IPS-18c (cell line): ENCODE measurements around the gene PQBP1.
A peak's percentile ranks its signal among the peaks of the same experiment; 100 is the strongest.
"Not testable (repeated sequence)": the region's sequence is repeated elsewhere in the genome, so short reads cannot be mapped to it uniquely, and the experiment has no call there.

Experiments used
- H3K4me3 ChIP-seq: 2 replicates; pipeline ENCODE4 v1.7.0; 2013; ENCODE audit warnings: low read depth, mild to moderate bottlenecking, low read length, moderate library complexity; ENCODE audit not compliant: insufficient read depth
- H3K9me3 ChIP-seq: one replicate; pipeline ENCODE4 v1.6.1; 2013; ENCODE audit warnings: mild to moderate bottlenecking, low read length, moderate library complexity; ENCODE audit not compliant: control insufficient read depth, insufficient read depth

The PQBP1 gene, protein sequence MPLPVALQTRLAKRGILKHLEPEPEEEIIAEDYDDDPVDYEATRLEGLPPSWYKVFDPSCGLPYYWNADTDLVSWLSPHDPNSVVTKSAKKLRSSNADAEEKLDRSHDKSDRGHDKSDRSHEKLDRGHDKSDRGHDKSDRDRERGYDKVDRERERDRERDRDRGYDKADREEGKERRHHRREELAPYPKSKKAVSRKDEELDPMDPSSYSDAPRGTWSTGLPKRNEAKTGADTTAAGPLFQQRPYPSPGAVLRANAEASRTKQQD

DNA sequence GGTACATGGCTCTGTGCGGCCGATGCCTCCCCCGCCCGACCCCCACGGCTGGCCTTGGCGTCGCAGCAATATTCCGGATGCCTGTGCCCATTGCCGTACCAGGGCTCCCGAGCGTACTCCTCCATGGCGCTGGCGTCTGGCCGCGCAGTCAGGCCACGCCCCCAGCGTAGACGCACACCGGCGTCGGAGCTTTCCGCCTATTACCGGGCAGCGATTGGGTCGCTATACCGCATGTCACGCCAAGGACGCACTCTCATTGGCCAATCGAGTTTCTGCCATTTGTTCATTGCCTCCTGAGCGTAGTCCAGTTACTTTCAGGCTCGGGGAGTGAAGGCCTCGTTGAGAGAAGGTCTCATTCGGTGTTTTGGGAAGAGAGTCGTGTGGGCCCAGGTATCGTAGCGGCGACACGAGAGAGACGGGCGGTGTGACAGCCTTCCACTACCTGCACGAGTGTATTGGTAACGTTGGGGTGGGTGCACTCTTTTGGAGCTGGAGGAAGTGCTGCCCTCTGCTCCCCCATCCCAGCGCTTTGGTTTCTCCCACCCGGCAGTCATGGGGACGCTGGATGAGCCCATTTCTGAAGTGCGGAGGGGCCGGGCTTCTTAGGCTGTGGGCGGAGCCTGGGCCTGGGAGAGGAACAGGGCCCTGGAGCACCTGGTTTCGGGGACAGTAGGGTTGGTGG is at the start of gene PQBP1, which contains the start of gene TIMM17B:
TSS of gene PQBP1 (plus strand) at position 306 of the 682 bp plus-strand sequence. CDS start 580 bp downstream, outside the sequence.
TSS of gene TIMM17B (minus strand) at position 144 of the 682 bp plus-strand sequence. CDS start at position 125, 19 bp downstream.
- peak within 1 kb of the TSS; percentile 61 for H3K4me3 ChIP-seq
- peaks cover 18% of the 10 kb centered on the region for H3K9me3 ChIP-seq

DNA sequence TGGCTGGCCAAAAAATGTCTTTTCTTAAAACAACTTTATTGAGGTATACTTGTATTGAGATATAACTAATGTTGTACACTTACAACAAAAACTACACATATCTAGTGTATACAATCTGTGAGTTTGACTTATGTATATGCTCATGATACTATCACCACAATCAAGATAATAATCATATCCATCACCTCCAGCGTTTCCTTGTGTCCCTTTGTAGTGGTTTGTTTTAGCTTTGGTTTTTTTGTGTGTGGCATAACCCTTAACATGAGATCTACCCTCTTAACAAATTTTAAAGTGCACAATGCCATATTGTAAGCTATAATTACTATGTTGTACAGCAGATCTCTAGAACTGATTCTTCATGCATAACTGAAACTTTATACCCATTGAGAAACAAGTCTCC is 48.9 kb upstream of the PQBP1 start:
- Histone ChIP-seq H3K4me3 (no peak overlapping the region), H3K9me3 (peaks cover 6% of the 10 kb centered on the region)

DNA sequence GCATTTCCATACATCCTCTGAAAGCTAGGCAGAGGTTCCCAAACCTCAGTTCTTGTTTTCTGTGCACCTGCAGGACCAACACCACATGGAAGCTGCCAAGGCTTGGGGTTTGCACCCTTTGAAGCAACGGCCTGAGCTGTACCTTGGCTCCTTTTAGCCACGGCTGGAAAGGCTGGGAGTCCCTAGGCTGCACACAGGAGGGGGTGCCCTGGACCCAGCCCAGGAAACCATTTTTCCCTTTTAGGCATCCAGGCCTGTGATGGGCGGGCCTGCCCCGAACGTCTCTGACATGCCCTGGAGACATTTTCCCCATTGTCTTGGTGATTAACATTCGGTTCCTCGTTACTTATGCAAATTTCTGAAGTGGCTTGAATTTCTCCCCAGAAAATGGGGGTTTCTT is 44.9 kb upstream of the PQBP1 start:
- Histone ChIP-seq H3K9me3 (peaks cover 3% of the 10 kb centered on the region), H3K4me3 (no peak overlapping the region)

DNA sequence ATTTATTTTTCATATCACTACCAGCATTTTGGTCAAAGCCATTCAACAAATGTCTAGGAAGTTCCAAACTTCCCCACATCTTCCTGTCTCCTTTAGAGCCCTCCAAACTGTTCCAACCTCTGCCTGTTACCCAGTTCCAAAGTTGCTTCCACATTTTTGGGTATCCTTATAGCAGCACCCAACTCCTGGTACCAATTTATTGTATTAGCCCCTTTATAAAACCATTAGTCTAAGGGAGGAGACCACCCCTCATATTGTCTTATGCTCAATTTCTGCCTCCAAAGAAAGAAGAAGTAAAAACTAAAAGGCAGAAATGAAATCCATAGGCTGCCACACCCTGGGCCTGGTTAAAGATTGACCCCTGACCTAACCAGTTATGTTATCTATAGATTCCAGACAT is 44.2 kb upstream of the PQBP1 start:
- not testable (repeated sequence) for H3K4me3 ChIP-seq

DNA sequence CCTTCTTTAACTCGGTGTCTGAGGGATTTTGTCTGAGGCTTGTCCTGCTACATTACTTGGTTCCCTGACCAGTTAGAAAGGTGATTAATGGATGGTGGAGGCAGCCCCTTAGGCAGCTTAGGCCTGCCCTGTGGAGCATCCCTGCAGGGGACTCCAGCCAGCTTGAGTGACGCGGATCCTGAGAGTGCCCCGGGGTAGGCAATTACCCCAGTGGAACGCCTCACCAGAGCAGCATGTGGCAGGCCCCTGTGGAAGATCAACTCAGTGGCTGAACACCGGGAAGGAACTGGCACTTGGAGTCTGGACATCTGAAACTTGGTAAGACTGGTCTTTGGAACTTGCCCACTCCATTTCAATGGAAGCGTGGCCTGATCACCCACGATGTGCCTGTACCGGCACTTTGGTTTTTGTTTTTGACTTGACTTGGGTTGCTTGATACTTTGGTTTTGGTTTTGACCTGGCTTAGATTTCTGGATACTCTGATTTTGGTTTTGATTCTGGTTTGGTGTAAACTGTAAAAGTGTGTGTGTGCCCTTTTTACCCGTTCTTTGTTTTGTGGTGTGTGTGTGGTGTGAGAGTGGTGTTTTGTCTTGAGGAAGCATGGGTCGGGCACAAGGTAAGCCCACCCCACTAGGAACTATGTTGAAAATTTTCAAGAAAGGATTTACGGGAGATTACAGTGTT is 43.5 kb upstream of the PQBP1 start:
- H3K9me3 ChIP-seq, H3K4me3 ChIP-seq: not testable (repeated sequence)

More for the DNA sequence above, 44.2 kb upstream of the PQBP1 start:
- H3K9me3 ChIP-seq = not testable (repeated sequence)

DNA sequence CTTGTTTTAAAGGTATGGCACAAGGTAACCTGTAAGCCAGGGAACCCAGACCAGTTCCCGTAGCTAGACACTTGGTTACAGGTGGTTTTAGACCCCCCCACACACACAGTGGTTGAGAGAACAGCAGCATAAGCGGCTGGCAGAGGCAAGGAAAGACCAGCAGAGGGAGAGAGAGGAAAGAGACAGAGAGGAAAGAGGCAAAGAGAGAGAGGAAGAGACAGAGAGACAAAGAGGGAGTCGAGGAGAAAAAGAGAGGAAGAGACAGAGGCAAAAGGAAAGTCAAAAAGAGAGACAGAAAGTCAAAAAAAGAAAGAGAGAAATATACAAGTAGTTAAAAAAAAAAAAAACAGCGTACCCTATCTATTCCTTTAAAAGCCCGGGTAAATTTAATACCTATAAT is 42.8 kb upstream of the PQBP1 start:
- Histone ChIP-seq H3K4me3 (no peak overlapping the region), H3K9me3 (peaks cover 4% of the 10 kb centered on the region)

DNA sequence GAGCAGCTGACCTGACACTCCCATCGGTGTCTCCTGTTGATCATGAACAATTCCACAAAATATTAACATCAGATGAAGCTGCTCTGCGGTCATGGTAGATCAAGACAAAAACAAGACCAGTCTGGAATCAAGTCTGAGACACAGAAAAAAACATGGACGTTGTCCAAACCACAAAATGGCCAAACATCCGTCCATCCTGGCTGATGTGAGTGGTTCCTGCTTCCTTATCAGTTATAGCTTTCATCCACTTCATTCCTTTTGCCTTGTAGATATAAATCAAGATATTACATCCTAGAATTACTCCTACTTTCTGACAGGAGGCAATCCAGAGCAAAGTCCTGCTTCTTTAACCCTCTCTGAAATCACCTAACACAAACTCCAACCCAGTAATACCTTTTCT is 33.5 kb upstream of the PQBP1 start:
- H3K4me3 ChIP-seq = no peak overlapping the region
- peaks cover 5% of the 10 kb centered on the region for H3K9me3 ChIP-seq

DNA sequence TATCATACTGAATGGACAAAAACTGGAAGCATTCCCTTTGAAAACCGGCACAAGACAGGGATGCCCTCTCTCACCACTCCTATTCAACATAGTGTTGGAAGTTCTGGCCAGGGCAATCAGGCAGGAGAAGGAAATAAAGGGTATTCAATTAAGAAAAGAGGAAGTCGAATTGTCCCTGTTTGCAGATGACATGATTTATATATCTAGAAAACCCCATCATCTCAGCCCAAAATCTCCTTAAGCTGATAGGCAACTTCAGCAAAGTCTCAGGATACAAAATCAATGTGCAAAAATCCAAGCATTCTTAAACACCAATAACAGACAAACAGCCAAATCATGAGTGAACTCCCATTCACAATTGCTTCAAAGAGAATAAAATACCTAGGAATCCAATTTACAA is 25.7 kb upstream of the PQBP1 start:
- H3K9me3 ChIP-seq, H3K4me3 ChIP-seq: not testable (repeated sequence)

DNA sequence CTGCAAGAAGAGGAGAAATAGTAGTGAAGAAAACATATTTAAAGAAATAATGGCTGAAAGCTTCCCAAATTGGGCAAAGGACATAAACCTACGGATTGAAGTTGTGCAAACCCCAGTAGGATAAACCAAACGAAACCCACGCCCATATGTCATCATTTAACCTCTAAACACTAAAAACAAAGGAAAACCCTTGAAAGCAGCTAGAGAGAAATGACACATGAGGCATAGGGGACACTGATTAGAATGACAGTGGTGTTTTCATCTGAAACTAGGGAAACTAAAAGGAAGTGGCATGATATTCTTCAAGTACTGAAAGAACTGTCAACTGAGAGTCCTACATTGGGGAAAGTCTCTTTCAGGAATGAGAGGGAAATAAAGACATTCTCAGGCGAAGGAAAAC is 20.8 kb upstream of the PQBP1 start:
- H3K9me3 ChIP-seq, H3K4me3 ChIP-seq: not testable (repeated sequence)

DNA sequence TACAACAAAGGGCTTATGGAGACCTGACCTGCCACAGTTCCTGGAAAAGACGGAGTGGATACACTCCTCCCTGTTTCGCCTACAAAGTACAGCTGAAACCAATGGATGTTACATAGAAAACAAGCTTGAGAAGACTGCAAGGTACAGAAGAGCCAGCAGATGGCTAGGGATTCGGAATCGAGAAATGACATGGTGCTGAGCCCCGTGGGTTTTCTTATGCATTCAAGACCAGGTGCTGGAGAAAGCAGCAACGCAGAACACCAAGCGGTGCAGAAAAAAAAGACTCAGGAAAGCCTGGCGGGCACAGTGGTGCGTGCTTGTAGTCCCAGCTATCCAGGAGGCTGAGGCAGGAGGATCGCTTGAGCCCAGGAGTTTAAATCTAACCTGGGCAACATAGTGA is 14.0 kb upstream of the PQBP1 start:
- Histone ChIP-seq H3K4me3 (no peak overlapping the region), H3K9me3 (peaks cover 7% of the 10 kb centered on the region)

DNA sequence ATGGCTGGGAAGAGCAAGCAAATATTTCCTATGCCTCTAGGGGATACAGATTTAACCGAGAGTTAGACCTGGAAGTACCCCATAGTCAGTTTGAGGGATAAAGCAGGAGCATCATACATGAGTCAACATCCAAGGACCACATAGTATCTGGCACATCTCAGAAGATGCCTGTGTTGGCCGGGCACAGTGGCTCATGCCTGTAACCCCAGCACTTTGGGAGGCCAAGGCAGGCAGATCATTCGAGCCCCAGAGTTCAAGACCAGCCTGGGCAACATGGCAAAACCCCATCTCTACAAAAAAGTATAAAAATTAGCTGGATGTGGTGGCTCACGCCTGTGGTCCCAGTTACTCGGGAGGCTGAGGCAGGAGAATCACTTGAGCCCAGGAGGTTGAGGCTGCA is 11.1 kb upstream of the PQBP1 start:
- H3K9me3 ChIP-seq, H3K4me3 ChIP-seq: not testable (repeated sequence)

DNA sequence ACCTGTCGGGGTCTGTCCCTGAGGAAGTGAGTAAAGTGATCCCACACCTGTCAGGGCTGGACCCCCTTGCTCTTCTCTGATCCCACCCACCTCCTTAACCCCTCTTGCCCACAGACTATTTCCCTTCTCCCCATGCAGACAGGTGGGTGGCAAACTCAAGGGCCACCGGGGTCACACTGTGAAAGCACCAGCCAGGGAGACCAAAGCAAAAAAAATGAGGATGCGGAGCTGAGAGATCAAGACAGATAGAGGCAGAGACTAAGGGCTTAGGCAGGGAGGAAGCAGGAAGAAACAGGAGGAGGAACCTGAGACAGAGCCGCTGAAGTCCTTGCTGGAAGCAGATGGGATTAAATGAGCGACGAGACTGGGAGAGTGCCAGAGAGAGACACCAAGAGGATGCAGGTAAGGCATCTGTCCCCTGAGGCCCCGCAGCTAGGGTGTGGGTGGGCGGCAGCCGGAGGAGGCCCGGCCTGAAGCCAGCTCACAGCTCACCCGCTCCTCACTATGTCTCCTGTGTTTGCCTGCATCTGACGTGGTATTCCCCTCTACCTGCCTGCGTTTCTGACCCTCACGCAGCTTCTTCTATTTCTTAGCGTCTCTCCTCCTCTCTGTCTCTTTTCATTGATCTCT is 7.3 kb upstream of the PQBP1 start:
- Histone ChIP-seq H3K4me3 (peak overlapping the region; percentile 52; the same call in 1 of the 2 replicates), H3K9me3 (peaks cover 5% of the 10 kb centered on the region)

DNA sequence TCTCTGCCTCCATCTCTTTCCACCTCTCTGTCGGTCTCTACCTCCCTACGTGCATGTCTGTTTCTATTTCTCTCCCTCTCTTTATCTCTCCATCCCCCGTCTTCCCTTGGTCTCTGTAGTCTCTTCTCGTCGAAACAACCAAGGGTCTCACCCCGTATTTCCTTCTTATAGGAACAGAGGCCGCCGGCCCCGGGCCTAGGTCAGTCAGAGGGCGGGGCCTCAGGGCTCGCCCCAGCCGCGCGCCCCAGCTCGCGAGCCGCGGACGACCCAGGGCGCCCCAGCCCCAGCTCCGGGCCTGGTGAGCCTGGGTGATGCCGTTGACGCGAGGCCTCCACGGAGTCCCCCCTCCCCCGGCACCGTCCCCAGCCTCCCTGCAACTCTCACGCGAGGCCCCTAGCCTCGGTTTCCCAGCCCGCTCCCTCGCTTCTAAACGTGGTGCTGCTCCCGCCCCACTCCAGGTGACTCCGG is 6.8 kb upstream of the PQBP1 start:
- Histone ChIP-seq H3K9me3 (peaks cover 5% of the 10 kb centered on the region), H3K4me3 (peak overlapping the region; percentile 52; the same call in 1 of the 2 replicates)

DNA sequence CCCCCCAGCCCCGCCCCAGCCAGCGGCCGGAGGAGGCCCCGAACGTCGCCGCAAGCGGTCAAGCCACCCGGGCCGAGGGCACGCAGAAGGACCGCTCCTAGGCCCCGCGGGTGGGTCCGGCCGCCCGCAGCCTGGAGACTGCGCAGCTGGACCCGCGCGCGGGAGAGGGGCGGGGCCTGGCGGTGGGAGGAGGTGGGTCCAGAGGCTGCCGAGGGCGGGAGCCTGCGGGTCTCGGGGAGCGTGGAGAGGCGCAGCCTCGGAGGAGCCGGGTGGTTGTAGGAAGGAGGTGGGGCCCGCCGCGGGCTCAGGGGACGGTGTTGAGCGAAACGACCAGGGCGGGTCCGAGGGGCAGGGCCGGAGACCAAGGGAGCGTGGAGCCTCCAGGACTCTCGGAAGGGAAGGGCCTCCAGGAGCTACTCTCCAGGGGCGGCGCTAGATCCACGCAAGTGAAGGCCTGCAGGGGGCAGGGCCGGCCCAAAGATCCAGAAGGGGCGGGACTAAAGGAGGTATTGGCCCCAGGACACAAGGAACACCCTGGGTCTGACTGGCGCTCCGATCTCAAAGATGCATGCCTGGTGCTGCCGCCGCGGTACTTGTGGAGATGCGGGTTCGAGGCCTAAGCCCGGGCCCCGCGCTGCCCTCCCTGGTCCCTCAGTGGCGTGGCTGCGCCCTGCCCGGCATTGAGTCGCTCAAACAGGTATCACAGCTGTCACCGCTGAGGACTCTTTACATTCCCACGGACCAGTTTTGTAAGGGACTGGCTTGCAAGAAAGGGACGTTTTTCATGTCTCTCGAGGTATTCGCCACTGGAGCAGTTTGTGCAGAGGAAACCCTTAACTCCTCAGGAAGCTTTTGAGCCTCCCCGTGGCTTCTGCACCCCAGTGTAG is 6.1 kb upstream of the PQBP1 start:
- Histone ChIP-seq H3K9me3 (peaks cover 2% of the 10 kb centered on the region), H3K4me3 (peak overlapping the region; percentile 52)

DNA sequence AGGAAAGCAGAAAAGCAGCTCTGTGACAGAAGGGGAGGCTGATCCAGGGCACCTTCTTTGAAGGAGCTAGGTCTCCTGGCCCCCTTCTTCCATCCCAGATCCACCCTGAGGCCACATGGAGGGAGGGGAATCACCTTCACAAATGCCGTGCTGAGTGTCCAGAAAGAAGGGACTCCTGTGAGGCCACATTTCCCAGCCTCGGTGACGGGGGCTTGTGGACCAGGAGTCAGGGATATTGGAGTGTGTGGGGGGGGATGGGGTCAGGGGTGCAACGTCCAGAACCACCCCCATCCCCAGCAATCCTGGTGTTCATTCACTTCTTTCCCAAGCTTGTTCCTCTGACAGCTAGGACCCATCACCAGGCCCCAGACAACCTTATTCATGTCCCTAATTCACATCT is 4.8 kb upstream of the PQBP1 start:
- Histone ChIP-seq H3K9me3 (peaks cover 7% of the 10 kb centered on the region), H3K4me3 (no peak overlapping the region)

DNA sequence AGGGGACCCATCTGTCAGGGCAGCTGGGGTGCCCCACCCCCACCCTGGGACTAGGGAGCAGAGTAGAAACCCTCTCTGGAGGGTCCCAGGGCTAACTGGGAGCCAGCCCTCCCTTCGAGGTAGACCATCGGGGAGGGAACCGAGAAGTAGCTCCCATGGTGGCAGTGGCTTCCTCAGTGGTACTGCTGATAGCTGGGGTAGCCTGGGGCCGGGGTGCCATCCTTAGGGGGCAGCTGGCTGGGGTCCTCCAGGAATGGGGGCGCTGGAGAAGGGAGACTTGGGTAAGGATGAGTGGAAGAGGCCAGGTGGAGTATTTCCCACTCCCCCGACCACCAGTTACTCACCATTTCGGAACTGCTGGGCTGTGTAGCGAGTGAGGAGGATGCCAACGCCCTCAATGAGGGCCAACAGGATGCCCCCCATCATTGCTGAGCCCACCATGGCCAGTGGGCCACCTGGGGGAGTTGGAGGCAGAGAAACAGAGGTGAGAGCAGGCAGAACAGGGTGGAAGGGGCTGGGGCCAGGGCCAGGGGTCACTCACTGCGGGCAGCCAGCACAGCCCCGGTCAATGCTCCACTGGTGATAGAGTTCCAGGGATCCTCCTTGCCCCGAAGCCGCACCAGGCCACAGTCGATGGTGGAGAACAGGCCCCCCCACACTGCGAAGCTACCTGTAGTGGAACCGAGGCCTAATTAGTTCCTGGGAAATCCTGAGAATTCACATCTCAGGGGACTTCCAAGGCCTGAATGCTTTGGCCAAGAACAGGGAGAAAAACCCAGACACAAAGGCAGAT is 4.0 kb upstream of the PQBP1 start:
- H3K9me3 ChIP-seq = peaks cover 8% of the 10 kb centered on the region
- H3K4me3 ChIP-seq = no peak overlapping the region
